Raji (cell line): Measurements from ENCODE around the gene GMPR2.

Source experiments
- POLR2A ChIP-seq: IDR thresholded peaks from 2 replicates; pipeline ENCODE4 v1.6.1; 2011; ENCODE audit warnings: low read depth, low read length, control low read depth; ENCODE audit not compliant: insufficient read depth

GMPR2 gene

GRCh38 chr14:24282736-24283135 lies 50.0 kb downstream of the GMPR2 start:
- TF ChIP-seq POLR2A: no peak

GRCh38 chr14:24283796-24284460 lies 51.2 kb downstream of the GMPR2 start:
- TF ChIP-seq POLR2A: no peak

- TF ChIP-seq POLR2A: no peak
These were observed 51.8 kb downstream of the GMPR2 start for GRCh38 chr14:24284501-24285035.

- no peak for TF ChIP-seq POLR2A
These were observed 52.6 kb downstream of the GMPR2 start for GRCh38 chr14:24285351-24285750.

- TF ChIP-seq POLR2A: no peak
These were observed 54.3 kb downstream of the GMPR2 start for GRCh38 chr14:24286996-24287395.
